Neural progenitor cell (in vitro differentiated cells): ENCODE measurements around the gene GALC. TPM values are rescaled to one million over a fixed set of nuclear protein-coding genes. Genes with fewer than 3 reads are reported as not detected.

Source experiments
- DNase-seq: peaks from one replicate; pipeline ENCODE4 v3.0.0-alpha.2; 2016; ENCODE audit warnings: low spot score
- H2AFZ ChIP-seq: fragments of 200-600 bp; sonication (generic); replicated peaks from 2 replicates; pipeline ENCODE4 v1.6.1; 2016; ENCODE audit warnings: antibody characterized with exemption
- H3F3A ChIP-seq: fragments of 200-600 bp; sonication (generic); 2 replicates; pipeline ENCODE4 v1.6.1; 2016; ENCODE audit warnings: antibody characterized with exemption, low read depth
- H3K27ac ChIP-seq: fragments of 200-600 bp; sonication (generic); 2 replicates; pipeline ENCODE4 v1.5.1; 2016; ENCODE audit warnings: mild to moderate bottlenecking
- H3K27me3 ChIP-seq: fragments of 200-600 bp; sonication (generic); 2 replicates; pipeline ENCODE4 v1.6.1; 2016; ENCODE audit warnings: mild to moderate bottlenecking, moderate library complexity
- H3K36me3 ChIP-seq: fragments of 200-600 bp; sonication (generic); 2 replicates; pipeline ENCODE4 v1.5.1; 2016
- H3K4me1 ChIP-seq: fragments of 200-600 bp; sonication (generic); 2 replicates; pipeline ENCODE4 v1.6.1; 2016; ENCODE audit warnings: mixed run types
- H3K4me2 ChIP-seq: fragments of 200-600 bp; sonication (generic); 2 replicates; pipeline ENCODE4 v1.6.1; 2016
- H3K4me3 ChIP-seq: fragments of 200-600 bp; sonication (generic); 2 replicates; pipeline ENCODE4 v1.5.1; 2016
- H3K79me2 ChIP-seq: fragments of 200-600 bp; sonication (generic); 2 replicates; pipeline ENCODE4 v1.6.1; 2016; ENCODE audit warnings: low read depth
- H3K9ac ChIP-seq: fragments of 200-600 bp; sonication (generic); 2 replicates; pipeline ENCODE4 v1.6.1; 2016
- H3K9me3 ChIP-seq: fragments of 200-600 bp; sonication (generic); 2 replicates; pipeline ENCODE4 v1.5.1; 2016; ENCODE audit warnings: low read depth
- H4K20me1 ChIP-seq: fragments of 200-600 bp; sonication (generic); 2 replicates; pipeline ENCODE4 v1.6.1; 2016; ENCODE audit warnings: low read depth
- H3K27ac Mint-ChIP-seq: 3 replicates; pipeline ENCODE4 v1.8.0; 2021; ENCODE audit warnings: mixed read lengths
- H3K27me3 Mint-ChIP-seq: 2 replicates; pipeline ENCODE4 v1.8.0; 2022; ENCODE audit warnings: low read depth, mild to moderate bottlenecking, inconsistent platforms, moderate library complexity, mixed read lengths; ENCODE audit not compliant: insufficient read depth
- H3K36me3 Mint-ChIP-seq: 3 replicates; pipeline ENCODE4 v1.8.0; 2021; ENCODE audit warnings: mixed read lengths
- H3K4me1 Mint-ChIP-seq: 3 replicates; pipeline ENCODE4 v1.8.0; 2021; ENCODE audit warnings: mixed read lengths
- H3K4me3 Mint-ChIP-seq: 3 replicates; pipeline ENCODE4 v1.8.0; 2021; ENCODE audit warnings: mild to moderate bottlenecking, moderate library complexity, mixed read lengths
- H3K9me3 Mint-ChIP-seq: 3 replicates; pipeline ENCODE4 v1.8.0; 2020; ENCODE audit warnings: mixed read lengths
- EZH2 ChIP-seq: fragments of 200-600 bp; sonication (generic); IDR thresholded peaks from 2 replicates; pipeline ENCODE4 v1.6.1; 2017; ENCODE audit warnings: antibody characterized with exemption, mild to moderate bottlenecking, moderate library complexity
- EZH2phosphoT487 ChIP-seq: fragments of 200-600 bp; sonication (generic); IDR thresholded peaks from 2 replicates; pipeline ENCODE4 v1.6.1; 2017; ENCODE audit warnings: antibody characterized with exemption
- total RNA-seq: library from RNA; depleted of rRNA; stranded (reverse); fragments of >200 nt; gene quantifications from 2 replicates; pipeline ENCODE4 v1.2.3, GENCODE V29; 2015; ENCODE audit warnings: low replicate concordance
- TF ChIP-seq, protein P1 (sequence below): fragments of 200-600 bp; sonication (generic); IDR thresholded peaks from 2 replicates; pipeline ENCODE4 v1.5.1; 2017; ENCODE audit warnings: antibody characterized with exemption, mild to moderate bottlenecking

GALC gene
- total RNA-seq, 1 donor from 2014 or later: 30.8 TPM

DNA sequence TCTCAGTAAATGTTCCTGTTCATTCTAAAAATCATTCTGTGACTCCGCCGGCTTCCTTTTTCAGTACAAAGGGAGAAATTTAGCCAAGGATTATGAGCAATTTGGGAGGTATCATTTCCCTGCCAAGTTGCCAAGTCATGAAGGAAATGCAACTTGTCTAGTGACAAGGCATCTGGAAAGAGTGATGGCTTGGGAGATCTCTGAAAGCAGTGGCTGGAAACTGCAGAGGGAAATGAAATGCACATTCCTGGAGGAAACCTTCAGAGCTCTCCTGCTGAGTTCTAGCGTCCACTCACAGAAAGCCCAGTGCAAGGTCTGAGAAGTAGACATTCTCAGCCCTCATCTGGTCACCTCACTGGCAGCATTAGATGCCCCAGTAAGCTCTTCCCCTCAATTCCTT, 91.7 kb downstream of the GALC start:
- H3K36me3 ChIP-seq: no peaks in the 10 kb centered on the region
- no peaks in the 10 kb centered on the region for H3F3A ChIP-seq
- no peak overlapping the region for H3K4me2 ChIP-seq
- no peaks in the 10 kb centered on the region for H3K27me3 ChIP-seq
- no peak overlapping the region for H2AFZ ChIP-seq
- no peak overlapping the region for H3K27ac ChIP-seq
- Mint-ChIP-seq H3K4me3 (no peak overlapping the region), H3K4me1 (peaks cover 14% of the 10 kb centered on the region), H3K9me3 (peaks cover 4% of the 10 kb centered on the region), H3K36me3 (no peaks in the 10 kb centered on the region), H3K27ac (no peak overlapping the region), H3K27me3 (no peaks in the 10 kb centered on the region)
- TF ChIP-seq EZH2 (no peak), EZH2phosphoT487 (no peak)
- TF ChIP-seq, protein P1, sequence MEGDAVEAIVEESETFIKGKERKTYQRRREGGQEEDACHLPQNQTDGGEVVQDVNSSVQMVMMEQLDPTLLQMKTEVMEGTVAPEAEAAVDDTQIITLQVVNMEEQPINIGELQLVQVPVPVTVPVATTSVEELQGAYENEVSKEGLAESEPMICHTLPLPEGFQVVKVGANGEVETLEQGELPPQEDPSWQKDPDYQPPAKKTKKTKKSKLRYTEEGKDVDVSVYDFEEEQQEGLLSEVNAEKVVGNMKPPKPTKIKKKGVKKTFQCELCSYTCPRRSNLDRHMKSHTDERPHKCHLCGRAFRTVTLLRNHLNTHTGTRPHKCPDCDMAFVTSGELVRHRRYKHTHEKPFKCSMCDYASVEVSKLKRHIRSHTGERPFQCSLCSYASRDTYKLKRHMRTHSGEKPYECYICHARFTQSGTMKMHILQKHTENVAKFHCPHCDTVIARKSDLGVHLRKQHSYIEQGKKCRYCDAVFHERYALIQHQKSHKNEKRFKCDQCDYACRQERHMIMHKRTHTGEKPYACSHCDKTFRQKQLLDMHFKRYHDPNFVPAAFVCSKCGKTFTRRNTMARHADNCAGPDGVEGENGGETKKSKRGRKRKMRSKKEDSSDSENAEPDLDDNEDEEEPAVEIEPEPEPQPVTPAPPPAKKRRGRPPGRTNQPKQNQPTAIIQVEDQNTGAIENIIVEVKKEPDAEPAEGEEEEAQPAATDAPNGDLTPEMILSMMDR: no peak
- no peaks in the 10 kb centered on the region for H4K20me1 ChIP-seq
- no peak overlapping the region for H3K4me3 ChIP-seq
- H3K4me1 ChIP-seq: peaks cover 5% of the 10 kb centered on the region
- H3K79me2 ChIP-seq: no peaks in the 10 kb centered on the region
- no peaks in the 10 kb centered on the region for H3K9me3 ChIP-seq
- H3K9ac ChIP-seq: no peak overlapping the region
- no peak for DNase-seq

DNA sequence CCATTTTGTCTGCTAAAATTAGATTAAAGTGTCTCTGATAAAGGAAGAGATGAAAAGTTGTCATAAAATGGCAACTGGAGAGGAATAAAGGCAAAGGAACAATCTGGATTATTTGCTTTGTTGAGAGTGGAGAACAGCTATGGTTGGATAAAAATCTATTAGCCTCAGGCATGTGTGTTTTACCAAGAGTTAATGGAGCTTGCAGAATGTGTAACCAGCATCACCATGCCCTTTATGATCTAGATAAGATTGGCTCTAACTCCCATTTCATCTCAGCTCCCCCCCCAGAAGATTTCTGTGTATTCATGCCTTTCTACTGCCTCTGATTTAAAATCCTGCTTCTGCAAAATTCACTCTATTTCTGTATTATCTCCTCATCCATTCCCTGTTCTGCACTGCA, 93.8 kb downstream of the GALC start:
- H2AFZ ChIP-seq: no peak overlapping the region
- TF ChIP-seq EZH2 (no peak), EZH2phosphoT487 (no peak)
- TF ChIP-seq, protein P1: no peak
- DNase-seq: no peak
- H3K27me3 ChIP-seq: no peaks in the 10 kb centered on the region
- no peak overlapping the region for H3K4me3 Mint-ChIP-seq
- no peak overlapping the region for H3K27ac ChIP-seq
- H3F3A ChIP-seq: no peaks in the 10 kb centered on the region
- H3K4me2 ChIP-seq: no peak overlapping the region
- no peaks in the 10 kb centered on the region for H3K27me3 Mint-ChIP-seq
- H4K20me1 ChIP-seq: no peaks in the 10 kb centered on the region
- H3K36me3 ChIP-seq: no peaks in the 10 kb centered on the region
- H3K9ac ChIP-seq: no peak overlapping the region
- H3K4me1 Mint-ChIP-seq: peaks cover 14% of the 10 kb centered on the region
- no peaks in the 10 kb centered on the region for H3K79me2 ChIP-seq
- no peak overlapping the region for H3K27ac Mint-ChIP-seq
- no peaks in the 10 kb centered on the region for H3K9me3 ChIP-seq
- H3K9me3 Mint-ChIP-seq: peaks cover 4% of the 10 kb centered on the region
- H3K4me1 ChIP-seq: peaks cover 5% of the 10 kb centered on the region
- no peaks in the 10 kb centered on the region for H3K36me3 Mint-ChIP-seq
- H3K4me3 ChIP-seq: no peak overlapping the region

DNA sequence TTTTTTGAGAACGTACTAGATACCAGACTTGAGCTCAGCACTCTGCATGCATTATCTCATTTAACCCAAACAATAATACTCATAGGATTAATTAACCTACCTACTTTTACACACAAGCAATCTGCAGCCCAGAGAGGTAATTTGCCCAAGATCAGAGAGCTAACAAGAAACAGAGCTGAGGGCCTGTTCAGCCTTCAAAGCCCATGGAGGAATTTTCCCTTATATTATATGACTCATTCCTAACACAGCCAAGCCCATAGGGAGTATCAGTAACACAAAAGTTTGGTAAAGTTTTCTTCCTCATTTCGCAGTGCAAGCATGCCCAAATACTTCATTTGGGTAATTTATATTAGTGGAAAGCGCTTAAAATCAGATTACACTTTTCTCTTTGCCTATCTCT, 94.7 kb downstream of the GALC start:
- Histone ChIP-seq H3K27ac (no peak overlapping the region), H3K4me3 (no peak overlapping the region), H3K27me3 (no peaks in the 10 kb centered on the region), H4K20me1 (no peaks in the 10 kb centered on the region), H3K36me3 (no peaks in the 10 kb centered on the region), H3K4me1 (peaks cover 5% of the 10 kb centered on the region), H3K4me2 (no peak overlapping the region), H3K79me2 (no peaks in the 10 kb centered on the region), H2AFZ (no peak overlapping the region), H3K9ac (no peak overlapping the region), H3K9me3 (no peaks in the 10 kb centered on the region), H3F3A (no peaks in the 10 kb centered on the region)
- TF ChIP-seq EZH2phosphoT487 (no peak), EZH2 (no peak)
- TF ChIP-seq, protein P1: no peak
- Mint-ChIP-seq H3K4me3 (no peak overlapping the region), H3K27ac (no peak overlapping the region), H3K36me3 (no peaks in the 10 kb centered on the region), H3K27me3 (no peaks in the 10 kb centered on the region), H3K9me3 (no peaks in the 10 kb centered on the region), H3K4me1 (peaks cover 14% of the 10 kb centered on the region)
- no peak for DNase-seq
